GM10266 (cell line): ENCODE measurements around the gene SLC38A1.

Experiments
- DNase-seq: peaks from one replicate; pipeline ENCODE4 v3.0.0; 2012; ENCODE audit errors: extremely low spot score
- TF ChIP-seq, protein P1 (sequence below): IDR thresholded peaks from 2 replicates; pipeline ENCODE4 v1.5.1; 2012; ENCODE audit warnings: mild to moderate bottlenecking, low read depth; ENCODE audit not compliant: control insufficient read depth, insufficient read depth; ENCODE audit errors: missing control alignments

The SLC38A1 gene

DNA sequence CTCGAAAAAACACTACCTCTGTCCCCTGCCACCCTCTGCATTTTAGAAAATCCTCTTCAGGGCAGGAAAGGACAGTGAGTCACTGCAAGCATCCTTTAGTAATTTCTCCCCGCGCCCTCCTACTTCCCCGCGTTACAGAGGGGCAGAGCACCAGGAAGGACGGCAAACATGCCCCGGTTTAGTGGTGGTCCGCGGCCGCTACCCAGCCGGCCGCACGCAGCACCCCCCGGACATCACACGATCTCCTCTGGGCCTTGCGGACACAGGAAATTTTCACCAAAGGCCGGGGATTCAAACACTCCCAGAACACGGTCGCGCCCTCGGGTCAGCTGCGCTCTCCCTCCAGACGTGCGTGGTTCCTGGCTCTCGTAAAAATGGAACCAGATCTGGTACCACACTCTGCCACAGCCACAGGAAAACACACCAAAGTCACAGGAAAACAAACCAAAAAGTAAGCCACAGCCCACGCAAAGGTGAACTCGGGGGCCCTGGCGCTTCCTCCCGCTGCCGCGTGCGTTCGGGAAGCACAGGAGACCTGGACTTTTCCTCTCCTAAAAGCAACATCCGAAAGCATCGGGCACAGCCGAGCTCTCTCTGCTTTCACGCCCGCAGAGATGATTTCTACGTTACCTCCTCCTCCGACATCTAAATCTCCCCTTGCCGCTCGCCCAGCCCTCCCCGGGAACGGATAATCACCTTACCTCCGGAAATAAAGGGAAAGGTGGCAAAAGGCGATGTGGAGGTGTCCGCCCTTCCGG, 839 bp downstream of the SLC38A1 start:
- no peak for DNase-seq
- TF ChIP-seq, protein P1, sequence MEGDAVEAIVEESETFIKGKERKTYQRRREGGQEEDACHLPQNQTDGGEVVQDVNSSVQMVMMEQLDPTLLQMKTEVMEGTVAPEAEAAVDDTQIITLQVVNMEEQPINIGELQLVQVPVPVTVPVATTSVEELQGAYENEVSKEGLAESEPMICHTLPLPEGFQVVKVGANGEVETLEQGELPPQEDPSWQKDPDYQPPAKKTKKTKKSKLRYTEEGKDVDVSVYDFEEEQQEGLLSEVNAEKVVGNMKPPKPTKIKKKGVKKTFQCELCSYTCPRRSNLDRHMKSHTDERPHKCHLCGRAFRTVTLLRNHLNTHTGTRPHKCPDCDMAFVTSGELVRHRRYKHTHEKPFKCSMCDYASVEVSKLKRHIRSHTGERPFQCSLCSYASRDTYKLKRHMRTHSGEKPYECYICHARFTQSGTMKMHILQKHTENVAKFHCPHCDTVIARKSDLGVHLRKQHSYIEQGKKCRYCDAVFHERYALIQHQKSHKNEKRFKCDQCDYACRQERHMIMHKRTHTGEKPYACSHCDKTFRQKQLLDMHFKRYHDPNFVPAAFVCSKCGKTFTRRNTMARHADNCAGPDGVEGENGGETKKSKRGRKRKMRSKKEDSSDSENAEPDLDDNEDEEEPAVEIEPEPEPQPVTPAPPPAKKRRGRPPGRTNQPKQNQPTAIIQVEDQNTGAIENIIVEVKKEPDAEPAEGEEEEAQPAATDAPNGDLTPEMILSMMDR: no peak

DNA sequence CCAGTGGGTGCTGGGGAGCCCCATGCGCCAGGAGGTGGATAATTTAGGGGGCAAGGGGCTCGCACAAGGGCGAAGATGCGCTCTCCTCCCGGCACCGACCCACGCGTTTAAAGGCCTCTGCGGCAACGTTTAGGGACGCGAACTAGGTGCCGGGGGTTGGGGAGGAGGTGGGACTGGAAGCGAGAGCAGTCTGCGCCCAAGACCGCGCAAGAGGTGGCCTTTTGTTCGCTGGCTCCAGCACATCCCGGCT, 1.3 kb downstream of the SLC38A1 start:
- no peak for DNase-seq

DNA sequence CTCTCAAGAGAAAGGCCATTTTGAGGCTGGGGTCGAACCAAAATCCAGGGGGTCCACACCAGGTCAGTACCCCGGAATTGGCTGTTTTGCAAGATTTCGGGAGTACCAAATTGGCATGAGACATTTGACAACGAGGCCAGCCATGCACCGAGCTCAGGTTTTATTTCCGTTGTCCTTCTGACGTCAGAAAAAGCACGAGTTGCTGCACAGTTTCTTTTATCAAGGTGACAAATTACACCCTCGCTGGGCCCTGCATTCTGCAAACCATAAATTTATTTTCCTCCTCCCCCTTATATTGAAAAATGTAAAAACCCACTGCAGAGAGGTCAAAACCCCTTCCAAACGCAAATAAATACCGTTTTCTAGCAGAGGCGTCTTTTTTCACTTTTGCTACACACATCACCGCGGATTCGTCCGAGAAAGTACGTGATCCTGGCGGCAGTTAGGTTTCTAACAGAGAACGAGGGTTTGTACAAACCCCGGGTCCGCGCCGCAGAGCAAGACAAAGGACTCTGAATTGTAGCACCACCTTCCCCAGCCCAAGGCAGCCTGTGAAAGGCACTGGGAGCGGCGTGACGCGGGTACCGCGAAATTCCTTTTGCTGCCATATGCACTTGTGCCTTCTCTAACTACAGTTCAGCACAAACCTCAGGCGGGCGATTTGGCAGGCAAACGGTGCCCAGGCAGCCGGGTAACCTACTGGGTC, 1.8 kb downstream of the SLC38A1 start:
- TF ChIP-seq, protein P1: no peak
- DNase-seq: peak; percentile 51

More for the DNA sequence above, 1.3 kb downstream of the SLC38A1 start:
- TF ChIP-seq, protein P1: no peak

DNA sequence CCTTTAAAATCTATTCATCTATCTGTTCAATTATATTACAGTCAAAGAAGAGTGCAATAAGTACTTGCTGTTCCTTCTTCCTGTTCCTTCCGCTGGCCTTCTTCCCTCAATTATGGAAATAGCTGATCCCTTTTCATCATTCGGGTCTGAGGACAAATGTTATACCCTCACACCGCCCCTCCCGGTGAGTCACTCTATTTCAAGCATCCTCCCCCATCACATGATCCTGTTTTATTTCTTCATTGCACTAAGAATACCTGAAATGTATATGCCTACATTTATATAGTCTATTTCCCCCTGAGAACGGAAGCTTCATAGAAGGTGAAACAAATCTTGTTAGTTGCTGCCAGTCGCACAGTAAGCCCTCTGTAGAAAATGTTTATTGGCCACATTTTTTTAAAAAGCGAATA, 2.5 kb downstream of the SLC38A1 start:
- TF ChIP-seq, protein P1: no peak
- no peak for DNase-seq

DNA sequence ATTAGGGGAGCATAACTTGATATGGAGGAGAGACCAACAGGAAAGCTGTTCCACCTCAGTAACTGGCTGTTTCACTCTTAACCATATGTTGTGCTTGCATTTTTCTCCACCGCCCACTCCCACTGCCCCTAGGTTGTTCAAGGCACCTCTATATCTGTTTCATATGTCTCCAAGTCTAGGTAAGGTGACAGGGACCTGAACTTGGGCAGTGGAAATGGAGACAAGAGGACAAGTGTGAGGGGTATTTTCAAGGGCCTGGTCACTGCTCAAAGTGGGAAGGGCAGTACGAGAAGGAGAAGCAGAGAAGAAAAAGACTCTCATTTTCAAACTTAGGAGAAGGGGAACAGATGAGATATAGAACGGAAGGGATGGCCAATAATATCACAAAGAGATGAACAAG, 3.1 kb downstream of the SLC38A1 start:
- DNase-seq: peak; percentile 55
- TF ChIP-seq, protein P1: no peak

DNA sequence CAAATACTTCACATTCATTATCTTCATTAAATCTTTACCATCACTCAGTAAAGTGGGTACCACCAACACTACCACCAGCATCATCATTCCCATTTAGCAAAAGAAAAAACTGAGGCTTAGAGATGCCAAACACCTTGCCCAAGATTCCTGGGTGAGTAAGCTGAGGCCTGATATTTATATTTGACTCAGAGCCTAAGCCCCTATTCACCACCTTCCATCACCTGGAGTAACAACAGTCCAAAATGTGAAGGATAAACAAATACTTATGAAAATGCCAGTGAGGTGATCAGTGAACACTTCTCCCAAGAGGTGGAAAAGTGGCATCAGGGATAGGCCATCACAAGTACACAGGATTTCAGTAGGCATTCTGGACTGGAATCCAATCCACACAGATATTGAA, 3.7 kb downstream of the SLC38A1 start:
- TF ChIP-seq, protein P1: no peak
- DNase-seq: no peak

DNA sequence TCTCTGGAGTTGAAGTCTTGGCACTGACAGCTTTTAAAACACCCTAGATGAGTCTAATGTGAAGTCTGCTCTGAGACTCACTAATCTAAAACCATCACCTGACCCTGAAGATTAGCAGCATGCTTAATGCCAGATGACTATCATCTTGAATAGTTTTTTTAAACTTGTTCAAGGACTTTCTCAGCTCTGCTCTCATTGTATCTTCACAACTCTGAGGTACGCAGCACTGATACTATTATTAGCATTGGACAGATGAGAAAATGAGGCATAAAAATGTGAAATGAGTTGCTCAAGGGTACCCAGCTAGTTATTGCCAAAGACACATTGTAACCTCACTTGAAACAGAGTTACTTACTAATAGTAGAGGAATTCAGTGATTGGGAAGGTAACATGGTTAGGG, 4.8 kb downstream of the SLC38A1 start:
- DNase-seq: no peak

More for the DNA sequence above, 4.8 kb downstream of the SLC38A1 start:
- TF ChIP-seq, protein P1: no peak
